HG03460 (cell line): ENCODE data around the gene ETV6.
A peak's percentile ranks its signal among the peaks of the same experiment; 100 is the strongest.

Experiments
- ATAC-seq: cut with Tn5 transposase; IDR thresholded peaks from one replicate; pipeline ENCODE4 v1.9.1; 2021; ENCODE audit not compliant: unreplicated experiment

The ETV6 gene

DNA sequence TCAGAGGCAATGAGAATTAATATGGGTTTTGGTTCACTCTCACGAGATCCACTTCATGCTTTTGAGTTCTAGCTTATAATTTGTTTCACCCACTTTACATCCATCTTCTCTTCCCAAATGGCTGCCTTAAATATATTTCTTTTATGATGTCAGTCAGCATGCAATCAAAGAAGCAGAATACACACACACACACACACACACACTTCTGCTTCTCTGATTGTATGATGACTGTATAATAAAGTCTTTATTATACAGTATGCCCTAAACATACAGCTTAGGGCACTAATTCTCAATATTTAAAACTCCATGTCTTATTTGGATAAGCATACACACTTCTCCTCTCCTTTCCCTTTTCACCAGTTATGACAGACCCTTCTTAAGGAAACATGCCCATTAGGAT, 6.7 kb upstream of the ETV6 start:
- no peak for ATAC-seq

DNA sequence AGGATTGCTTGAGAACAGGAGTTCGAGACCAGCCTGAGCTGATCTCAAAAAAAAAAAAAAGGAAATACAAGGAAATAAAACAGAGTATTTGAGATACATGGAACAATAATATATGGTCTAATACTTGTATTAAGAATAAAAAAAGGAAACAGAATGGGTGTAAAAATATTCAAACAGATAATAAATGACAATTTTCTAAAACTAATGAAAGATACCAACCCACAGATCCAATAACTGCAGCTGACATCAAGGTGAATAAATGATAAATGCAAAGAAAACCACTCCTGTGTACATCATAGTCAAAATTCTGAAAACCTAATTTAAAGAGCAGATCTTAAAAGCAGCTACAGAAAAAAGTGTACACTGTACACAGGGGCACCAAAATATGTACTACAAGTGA, 4.1 kb upstream of the ETV6 start:
- no peak for ATAC-seq

DNA sequence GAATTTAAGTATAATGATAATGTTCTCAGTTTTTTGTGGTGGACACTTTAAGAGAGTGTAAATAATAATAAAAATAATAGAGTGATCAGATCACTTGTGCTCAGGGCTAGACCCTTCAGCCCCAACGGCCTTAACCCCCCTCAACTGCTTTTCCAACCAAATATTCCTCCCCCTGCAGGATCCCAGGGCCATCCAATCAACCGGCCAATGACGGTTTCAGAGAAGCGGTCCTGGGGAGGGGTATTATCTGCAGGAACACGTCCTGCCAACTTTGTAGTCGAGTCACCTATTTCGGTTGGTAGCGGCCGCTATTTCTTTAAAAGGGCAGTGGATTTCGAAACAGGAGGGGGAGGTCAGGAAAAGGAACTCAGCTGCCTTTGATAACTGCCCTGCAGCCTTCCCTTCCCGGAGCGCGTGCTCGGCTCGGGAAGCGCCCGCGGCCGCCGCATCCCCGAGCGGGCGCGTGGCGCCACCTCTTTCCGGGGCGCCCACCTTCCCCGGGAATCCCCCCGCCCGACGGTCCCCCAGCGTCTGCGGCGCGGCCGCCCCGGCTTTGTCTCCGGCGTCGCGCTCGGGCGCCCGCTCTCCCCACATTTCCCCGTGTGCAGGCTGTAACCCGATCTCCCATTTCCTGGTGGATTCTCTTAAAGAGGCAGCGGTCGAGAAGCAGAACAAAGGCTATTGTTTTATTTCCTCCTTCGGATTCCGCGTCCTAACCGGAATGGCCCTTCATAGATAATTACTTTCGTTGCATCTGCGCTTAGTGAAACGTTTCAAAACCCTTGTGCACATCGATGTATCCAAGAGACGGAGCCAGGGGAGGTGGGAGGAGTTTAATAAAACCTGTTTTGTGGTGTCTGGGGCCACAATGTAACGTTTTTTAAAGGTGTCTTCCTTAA, 711 bp upstream of the ETV6 start:
- peak; percentile 37 for ATAC-seq

DNA sequence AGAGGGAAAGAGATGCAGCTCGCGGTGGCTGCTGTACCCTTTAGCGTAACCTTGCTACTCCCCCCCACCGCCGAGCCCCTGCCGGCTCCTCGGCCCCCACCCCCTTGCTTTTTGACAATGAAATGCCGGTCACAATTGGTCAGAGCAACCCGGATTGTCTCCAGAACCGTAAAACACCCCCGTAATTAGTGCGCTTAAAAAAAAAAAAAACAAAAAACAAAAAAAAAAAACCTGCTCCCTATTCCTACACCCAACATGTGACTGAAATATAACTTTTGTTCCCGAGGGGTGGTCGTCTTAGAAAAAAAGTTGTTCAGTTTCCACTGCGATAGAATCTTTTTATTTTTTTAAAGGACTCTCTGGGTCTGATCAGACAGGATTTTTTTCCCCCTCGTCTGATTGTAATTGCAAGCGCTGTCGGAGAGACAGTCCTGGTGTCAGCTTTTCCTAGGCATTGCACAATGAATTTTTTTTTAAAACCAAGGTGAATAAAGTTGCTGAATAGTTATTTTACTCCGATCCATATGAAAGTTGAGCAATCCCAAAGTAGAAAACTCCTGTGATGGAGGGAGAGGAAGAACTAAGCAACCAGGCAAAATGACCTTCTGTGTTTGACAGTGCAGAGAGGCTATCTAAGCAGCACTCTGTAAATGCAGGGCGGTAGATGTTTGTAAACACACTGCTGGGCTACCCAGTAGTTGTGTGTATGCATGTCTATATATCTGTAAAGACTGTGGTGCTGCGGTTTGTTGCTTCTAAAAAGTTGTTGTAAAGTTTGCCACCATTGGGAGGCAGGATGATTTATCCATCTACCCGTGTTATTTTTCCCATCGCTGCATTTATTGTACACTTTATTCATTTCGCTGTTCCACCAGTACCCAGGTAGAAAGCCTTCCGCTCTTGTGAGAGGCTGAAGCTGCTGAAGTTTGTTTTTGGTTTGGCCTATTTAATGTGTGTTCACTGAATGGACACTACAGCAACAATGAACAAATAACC, 1.1 kb downstream of the ETV6 start:
- no peak for ATAC-seq

DNA sequence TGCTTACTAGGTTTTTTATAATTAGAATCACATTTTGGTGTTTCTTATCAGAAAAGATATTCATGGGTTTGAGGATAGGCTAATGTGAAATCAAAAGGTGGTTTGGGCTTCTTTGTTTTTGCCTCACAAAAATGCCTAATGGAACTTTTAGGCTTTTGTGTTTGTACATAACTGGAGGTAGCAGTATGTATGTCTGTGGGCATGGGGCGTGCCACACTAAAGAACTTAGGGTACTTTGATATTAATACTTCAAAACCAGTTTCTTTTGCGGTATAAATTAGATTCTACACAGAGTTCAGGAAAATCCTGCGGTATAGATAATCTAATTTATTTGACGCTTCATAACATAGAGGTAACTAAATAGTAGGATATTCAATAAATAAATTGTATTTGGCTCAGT, 1.9 kb downstream of the ETV6 start:
- ATAC-seq = no peak

DNA sequence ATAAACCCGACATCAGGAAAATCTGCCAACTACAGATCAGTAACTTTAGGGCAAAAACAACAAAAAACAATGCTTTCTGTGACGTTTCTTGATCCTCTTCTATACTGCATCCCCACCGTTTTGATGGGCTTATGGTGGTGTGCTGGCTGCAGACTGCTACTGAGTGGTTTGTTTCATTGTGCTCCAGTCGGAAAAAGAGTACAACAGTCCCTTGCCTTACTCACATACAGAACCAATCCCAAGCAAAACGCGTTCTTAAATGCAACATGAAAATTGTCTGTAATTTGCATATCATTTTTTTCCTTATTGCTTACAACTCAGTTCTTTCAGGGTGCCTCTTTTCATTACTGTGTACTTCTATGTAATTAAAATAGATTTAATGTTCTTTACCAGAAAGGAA, 2.3 kb downstream of the ETV6 start:
- no peak for ATAC-seq

DNA sequence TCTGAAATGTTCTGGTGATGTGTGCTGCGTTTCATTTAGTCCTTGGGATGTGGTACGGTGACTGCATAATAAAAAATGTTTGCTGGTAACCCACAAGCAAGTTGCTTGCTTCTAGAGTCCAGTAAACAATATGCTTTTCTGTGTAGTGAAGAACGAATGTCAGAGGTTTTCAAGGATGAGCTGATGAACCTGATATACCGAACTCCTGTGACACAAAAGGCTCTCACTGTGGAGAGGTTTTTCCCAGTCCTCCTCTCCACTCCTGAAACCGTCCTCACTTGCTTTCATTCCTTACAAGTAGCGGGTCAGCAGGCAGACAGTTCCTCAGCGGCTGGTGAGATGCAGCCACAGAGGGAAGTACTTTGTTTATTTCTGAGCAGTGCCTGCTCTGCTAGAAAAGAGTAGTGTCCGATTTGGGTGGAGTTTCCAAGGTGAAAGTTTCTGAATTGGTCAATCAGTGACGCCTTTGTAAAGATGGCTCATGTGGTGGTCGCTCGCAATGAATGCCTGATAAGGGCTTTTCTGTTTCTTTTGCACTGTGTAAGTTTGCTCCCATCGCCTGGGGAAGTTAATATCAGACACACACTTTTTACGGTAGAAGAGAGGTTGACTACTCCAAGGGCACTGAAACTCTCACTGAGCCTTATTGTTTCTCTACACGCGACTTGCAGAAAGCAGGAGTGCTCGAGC, 3.0 kb downstream of the ETV6 start:
- peak; percentile 25 for ATAC-seq

DNA sequence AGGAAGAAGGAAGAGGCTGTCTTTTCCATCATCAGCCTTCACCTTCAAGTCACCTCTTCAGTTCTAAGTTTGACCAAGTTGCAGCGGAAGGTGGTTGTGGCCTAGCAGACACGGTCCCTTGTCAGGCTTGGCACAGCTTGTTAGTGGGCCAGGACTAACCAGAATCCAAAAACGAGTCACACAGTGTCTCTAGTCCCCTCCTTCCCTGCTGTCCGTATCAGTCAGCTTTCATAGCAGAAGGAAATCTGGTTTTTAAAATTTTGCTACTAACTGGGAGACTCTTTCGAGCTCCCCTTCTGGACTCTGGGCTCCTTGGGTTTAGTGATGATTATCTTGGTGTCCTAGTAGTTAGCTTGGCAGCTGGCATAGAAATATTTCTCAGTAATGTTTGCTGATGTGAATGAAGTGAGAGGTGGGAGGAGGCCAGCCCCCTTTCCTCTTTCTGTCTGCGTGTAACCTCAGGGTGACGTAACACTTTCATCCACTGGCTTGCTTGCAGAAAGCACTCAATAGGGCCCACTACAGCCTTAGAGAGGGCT, 3.8 kb downstream of the ETV6 start:
- peak; percentile 23 for ATAC-seq

DNA sequence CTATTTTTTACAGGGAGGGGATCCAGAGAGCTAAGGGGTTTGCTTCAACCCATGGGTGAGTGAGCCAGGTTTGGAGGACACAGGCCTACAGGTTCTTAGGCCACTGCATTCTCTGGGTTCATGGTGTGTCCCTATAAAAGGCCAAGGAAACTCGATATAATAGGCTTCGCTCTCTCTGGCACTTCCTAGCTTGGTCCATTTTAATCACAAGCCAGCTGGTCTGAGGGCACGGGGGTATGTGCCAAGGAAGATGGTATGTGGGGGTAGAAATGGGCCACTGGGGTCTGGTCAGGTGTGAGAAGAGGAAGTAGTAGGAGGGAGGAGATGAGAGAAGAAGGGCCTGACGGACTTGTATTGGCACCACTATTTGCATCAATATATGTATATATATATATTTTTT, 4.9 kb downstream of the ETV6 start:
- no peak for ATAC-seq

DNA sequence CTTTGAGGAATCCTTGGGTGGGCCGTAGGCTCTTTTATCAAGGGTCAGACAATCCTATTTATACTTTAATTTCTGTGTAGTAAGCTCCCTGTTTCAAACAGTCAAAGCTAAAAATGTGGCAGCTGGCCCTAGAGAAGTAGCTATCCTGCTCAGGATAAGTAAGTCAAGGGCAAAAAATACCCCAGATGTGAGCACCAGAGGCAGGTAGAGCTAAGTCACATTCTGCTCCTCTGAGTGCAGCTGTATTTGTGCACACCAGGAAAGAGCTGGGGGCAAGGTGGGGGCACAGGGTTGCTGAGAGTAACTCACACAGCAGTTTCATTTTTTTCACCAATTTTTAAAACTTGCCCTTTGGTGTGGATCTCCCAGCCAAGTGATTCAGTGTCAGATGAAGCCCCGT, 5.3 kb downstream of the ETV6 start:
- ATAC-seq = no peak

DNA sequence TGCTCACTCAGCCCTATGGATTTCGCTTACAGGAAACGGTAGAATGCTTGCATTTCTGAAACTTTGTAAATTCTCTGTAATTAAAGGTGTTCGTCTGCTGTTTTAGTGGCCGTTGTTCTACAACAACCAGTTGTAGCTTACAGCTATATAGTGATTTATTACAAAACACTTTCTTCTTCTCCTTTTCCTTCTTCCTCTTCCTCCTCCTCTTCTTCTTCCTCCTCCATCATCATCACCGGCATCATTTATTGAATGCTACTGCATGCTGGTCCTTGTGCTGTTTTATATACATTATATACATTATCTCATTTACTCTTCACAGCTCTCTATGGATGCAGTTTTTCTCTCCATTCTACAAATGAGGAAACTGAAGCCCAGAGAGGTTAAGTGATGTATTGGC, 6.4 kb downstream of the ETV6 start:
- no peak for ATAC-seq

DNA sequence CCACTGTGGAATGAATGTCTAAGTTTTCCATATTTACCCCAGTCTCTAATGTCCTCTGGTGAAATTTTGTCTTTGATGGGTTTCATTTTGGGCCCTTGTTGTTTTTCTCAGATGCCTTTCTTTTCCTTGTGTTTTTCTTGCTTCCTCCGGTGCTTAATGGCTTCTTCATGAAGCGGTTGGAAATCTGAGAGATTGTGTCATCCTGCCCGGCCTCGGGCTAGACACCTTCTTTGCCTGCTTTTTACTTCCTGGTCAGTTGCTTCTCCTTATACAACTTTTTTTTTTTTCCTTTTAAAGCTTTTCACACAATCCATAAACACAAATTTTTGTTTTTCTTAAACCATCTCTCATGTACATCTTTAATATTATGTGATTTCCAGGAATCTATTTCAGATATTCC, 7.1 kb downstream of the ETV6 start:
- no peak for ATAC-seq

DNA sequence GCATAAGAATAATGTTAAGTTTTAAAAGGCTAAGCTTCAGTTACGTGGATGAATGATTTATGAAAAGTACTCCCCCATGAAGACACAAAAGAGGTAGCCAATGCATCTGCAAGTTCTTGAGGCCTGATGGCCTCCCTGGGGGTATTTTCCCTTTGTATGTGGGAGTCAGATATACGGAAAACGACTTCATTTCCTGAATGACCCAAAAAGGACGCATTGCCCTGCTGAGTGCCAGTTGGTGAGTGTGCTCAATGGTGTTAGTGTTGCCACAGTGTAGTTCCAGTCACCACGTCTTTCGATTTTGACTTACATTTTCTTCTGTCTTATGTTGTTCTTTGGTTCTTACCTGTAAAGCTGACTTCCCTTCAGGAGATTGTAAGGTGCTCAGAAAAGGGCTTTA, 8.0 kb downstream of the ETV6 start:
- ATAC-seq = no peak

DNA sequence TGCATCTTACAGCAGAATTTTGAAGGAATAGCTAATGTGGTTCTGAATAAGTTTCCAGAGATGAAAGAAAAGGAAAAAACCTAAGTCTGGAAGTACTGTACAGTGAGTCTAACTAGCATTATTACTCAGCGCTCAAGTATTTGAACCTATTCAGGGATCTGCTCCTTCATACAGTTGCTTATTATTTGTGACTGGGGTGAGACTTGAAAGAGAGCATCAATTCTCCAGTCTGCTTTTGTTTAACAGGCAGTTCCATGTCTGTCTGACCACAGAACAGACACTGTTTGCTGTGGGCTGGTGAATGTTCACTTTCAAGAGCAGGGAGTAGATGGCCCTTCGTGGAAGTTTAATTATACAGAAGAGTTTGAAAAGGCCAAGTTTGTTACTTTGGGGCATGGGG, 9.3 kb downstream of the ETV6 start:
- ATAC-seq = no peak

DNA sequence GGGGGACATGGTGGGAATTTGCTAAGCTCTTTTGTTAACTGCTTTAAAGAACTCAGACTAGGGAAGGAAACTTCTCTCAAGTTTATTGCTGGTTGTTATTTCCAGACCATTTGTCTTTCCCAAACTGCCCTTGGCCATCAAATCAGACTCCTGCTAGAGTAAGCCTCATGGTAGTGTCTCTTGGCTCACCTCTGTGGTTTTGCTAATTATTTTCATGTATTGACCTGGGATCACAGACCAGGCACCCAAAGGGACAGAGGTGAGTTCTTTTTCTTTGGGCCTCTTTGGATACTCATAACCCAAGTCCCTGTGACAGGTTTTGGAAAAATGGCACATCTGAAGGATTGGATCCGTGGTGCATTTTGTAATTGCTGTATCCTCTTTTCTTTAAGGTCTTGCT, 11.2 kb downstream of the ETV6 start:
- no peak for ATAC-seq

DNA sequence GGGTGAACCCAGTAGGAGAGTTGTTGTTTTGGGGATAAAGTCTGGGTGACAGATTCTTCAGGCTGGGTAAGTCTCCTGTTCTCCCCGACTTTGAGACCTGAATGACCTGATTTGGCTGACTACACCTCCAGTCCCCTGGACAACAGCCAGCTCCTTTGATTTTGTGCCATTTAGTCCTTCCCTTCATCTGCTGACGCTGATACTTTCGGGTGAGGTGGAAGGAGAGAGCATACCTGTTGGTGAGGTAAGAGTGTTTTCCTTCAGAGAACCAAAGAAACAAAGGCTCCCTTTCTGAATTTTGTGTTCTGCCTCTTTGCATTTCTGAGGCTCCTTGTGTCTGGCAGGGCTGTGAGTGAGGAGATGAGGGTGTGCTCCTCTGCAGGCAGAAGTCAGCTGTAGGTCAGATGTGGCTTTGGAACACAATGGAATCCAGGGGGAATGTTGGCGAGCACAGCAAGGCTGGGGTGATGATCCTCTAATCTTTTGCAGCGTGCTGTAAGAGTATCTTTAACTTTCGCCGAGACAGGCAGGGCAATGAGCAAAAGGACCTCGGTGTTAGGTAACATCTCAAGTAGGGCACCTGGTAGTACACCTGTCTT, 12.1 kb downstream of the ETV6 start:
- ATAC-seq = no peak

DNA sequence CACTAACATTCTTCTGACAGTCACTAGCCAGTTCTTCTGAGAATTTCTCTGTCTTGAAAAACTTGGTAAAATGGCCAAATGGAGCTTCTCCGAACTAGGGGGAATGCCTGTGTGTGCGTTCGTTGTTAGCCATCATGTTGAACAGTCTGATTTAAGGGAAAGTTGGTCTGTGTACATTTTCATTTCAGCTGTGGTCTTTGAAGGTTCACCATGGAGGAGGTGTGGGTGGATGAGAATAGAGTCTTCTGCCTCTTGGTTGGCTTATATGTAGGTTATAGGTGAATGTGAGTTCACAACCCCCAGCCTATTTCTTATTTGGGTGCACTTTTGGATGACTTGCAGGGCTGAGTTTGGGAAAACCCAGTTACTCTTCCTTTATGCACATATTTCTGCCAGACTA, 12.9 kb downstream of the ETV6 start:
- ATAC-seq = no peak

DNA sequence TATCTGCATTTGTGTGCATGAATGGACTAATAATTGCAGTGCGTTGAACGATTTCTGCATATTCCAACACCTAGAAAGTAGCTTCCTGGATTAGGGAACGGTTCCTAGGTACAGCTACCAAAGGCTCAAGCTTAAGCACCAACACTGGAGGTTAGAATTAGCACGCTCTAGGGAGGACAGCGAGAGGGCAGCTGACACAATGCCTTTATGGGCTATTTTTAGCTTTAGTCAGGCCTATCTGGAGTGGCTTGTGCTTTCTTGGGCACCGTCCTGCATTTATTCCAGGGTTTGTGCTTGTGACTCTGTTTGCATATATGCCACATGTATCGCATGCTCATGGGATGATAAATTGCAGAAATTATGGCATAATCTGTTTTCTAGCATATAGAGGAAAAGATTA, 13.7 kb downstream of the ETV6 start:
- no peak for ATAC-seq

DNA sequence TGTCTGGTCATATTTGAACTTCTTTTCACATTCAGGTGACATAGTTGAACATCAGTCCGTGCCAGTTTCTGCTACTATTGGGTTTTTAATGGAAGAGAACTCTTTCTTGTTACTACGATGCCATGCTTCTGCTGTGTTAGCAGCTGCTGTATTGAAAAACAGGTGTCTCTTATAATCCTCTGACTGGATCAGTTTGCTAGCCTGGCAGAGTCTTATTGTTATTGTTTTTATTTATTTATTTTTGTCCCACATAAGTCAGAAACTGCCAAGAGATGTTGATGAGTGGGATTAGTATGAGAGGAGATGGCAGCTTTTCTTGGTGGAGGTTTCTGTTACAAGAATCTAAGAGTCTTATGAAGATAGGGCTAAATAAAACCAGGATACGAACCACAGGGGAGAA, 14.6 kb downstream of the ETV6 start:
- ATAC-seq = no peak

DNA sequence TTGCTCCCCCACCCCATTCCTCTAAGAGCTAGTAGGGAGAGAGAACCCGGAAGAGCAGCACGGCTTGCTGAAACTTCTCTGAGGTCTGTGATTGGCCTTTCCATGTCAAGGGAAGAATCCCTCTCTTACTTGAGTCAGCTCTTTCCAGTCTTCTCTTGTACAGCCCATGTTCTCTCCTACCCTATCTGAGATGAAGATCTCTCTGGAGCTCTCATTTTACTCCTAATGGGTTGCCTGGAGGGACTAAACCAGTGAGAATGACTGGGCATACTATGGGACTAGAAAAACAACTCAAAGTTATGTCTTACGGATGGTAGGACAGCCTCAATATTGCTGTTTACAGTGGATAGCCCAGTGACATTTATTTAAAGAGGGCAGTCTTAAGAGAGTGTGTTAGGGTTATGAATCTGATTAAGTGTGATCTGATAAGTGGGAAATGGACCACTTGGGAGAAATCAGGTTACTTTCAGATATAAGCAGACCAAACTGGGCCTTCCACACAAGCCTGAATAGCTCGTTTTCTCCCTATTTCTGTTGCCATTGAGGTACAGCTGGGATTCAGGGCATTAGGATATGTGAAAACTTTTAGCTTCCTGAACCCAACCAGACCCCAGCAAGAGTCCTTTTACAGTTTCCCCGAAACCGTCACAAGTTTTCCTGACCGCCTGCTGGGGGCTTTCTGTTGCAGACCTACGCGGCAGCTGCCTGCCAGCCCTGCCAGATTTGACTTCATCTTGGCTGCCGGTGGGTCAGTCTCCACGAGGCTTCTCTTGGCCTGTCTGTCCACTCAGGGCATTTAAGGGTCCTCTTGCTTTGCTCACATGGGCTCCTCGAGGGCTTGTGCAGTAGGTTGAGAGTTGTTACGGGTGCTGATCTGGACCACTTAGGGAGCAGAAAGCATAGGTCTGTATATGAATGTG, 16.9 kb downstream of the ETV6 start:
- no peak for ATAC-seq
